Calu3 (cell line): Measurements from ENCODE around the gene PPBP. TPM values are rescaled to one million over a fixed set of nuclear protein-coding genes. Genes with fewer than 3 reads are reported as not detected.
"Not testable (repeated sequence)": the region's sequence is repeated elsewhere in the genome, so short reads cannot be mapped to it uniquely, and the experiment has no call there.

Source experiments
- BruUV-seq: library from RNA; stranded (reverse); fragments of 400-500 nt; replicated peaks from 2 replicates; lab custom pipeline; 2021; lab: Mats Ljungman, UMichigan
- CTCF ChIA-PET: fragments of 300-600 bp; sonication (Branson Sonifier 250); formaldehyde crosslinking; loops from one replicate; lab custom pipeline; 2022; ENCODE audit warnings: antibody characterized with exemption; lab: Charles Lee
- DNase-seq: peaks from one replicate; pipeline ENCODE4 v3.0.0; 2022
- H3K27ac Mint-ChIP-seq: one replicate; pipeline ENCODE4 v1.8.0; 2022; ENCODE audit warnings: mixed read lengths; ENCODE audit not compliant: unreplicated experiment
- H3K27me3 Mint-ChIP-seq: one replicate; pipeline ENCODE4 v1.8.0; 2022; ENCODE audit warnings: mixed read lengths; ENCODE audit not compliant: unreplicated experiment
- H3K36me3 Mint-ChIP-seq: one replicate; pipeline ENCODE4 v1.8.0; 2022; ENCODE audit warnings: mild to moderate bottlenecking, moderate library complexity, mixed read lengths; ENCODE audit not compliant: insufficient read depth, unreplicated experiment
- H3K4me1 Mint-ChIP-seq: one replicate; pipeline ENCODE4 v1.8.0; 2022; ENCODE audit warnings: mild to moderate bottlenecking, low read depth, mixed read lengths; ENCODE audit not compliant: unreplicated experiment
- H3K4me3 Mint-ChIP-seq: one replicate; pipeline ENCODE4 v1.8.0; 2022; ENCODE audit warnings: mild to moderate bottlenecking, low read depth, moderate library complexity, mixed read lengths; ENCODE audit not compliant: unreplicated experiment
- H3K9me3 Mint-ChIP-seq: one replicate; pipeline ENCODE4 v1.8.0; 2022; ENCODE audit warnings: low read depth, mixed read lengths; ENCODE audit not compliant: unreplicated experiment
- CTCF ChIP-seq: fragments of 200-600 bp; IDR thresholded peaks from one replicate; pipeline ENCODE4 v1.8.0; 2022; ENCODE audit warnings: antibody characterized with exemption; ENCODE audit not compliant: unreplicated experiment
- intact Hi-C: fragments of 100-400 bp; cut with micrococcal nuclease; formaldehyde crosslinking; loops from one replicate; pipeline ENCODE4 v1.10.0; 2022; ENCODE audit not compliant: unreplicated experiment
- total RNA-seq: library from RNA; stranded (reverse); gene quantifications from 2 replicates; pipeline ENCODE4 v1.2.3, GENCODE V29; 2022

The PPBP gene
- total RNA-seq, 1 experiment from 2014 or later: not detected

- CTCF ChIA-PET: no interaction called here
- BruUV-seq: no TSS peak
Measured at GRCh38 chr4:73967866-73968265, 20.1 kb downstream of the PPBP start.

GRCh38 chr4:73964862-73965611 lies 23.0 kb downstream of the PPBP start:
- no peak overlapping the region for H3K27ac Mint-ChIP-seq
- peak; percentile 24 for DNase-seq
- CTCF ChIA-PET: no interaction called here
- no peaks in the 10 kb centered on the region for H3K36me3 Mint-ChIP-seq
- peaks cover 7% of the 10 kb centered on the region for H3K9me3 Mint-ChIP-seq
- H3K27me3 Mint-ChIP-seq: no peaks in the 10 kb centered on the region
- intact Hi-C loops: no loop called here
- no peak overlapping the region for H3K4me3 Mint-ChIP-seq
- BruUV-seq: no TSS peak
- no peaks in the 10 kb centered on the region for H3K4me1 Mint-ChIP-seq
- peak; percentile 23 for TF ChIP-seq CTCF

More at GRCh38 chr4:73967866-73968265, 20.1 kb downstream of the PPBP start:
- Mint-ChIP-seq H3K36me3 (no peaks in the 10 kb centered on the region), H3K9me3 (peaks cover 2% of the 10 kb centered on the region), H3K27ac (no peak overlapping the region), H3K4me3 (no peak overlapping the region), H3K4me1 (no peaks in the 10 kb centered on the region), H3K27me3 (no peaks in the 10 kb centered on the region)
- TF ChIP-seq CTCF: no peak
- intact Hi-C loops: no loop called here
- no peak for DNase-seq

GRCh38 chr4:73962724-73963123 lies 25.3 kb downstream of the PPBP start:
- no peak overlapping the region for H3K4me3 Mint-ChIP-seq
- H3K27ac Mint-ChIP-seq: no peak overlapping the region
- no peaks in the 10 kb centered on the region for H3K36me3 Mint-ChIP-seq
- H3K27me3 Mint-ChIP-seq: no peaks in the 10 kb centered on the region
- DNase-seq: no peak
- H3K9me3 Mint-ChIP-seq: peaks cover 7% of the 10 kb centered on the region
- BruUV-seq: no TSS peak
- TF ChIP-seq CTCF: no peak
- intact Hi-C loops: no loop called here
- CTCF ChIA-PET: no interaction called here
- H3K4me1 Mint-ChIP-seq: no peaks in the 10 kb centered on the region

GRCh38 chr4:73959041-73959440 lies 28.9 kb downstream of the PPBP start:
- intact Hi-C loops, H3K4me3 Mint-ChIP-seq, BruUV-seq, H3K36me3 Mint-ChIP-seq, DNase-seq, H3K27me3 Mint-ChIP-seq, CTCF ChIA-PET, H3K27ac Mint-ChIP-seq, H3K9me3 Mint-ChIP-seq, H3K4me1 Mint-ChIP-seq: not testable (repeated sequence)

GRCh38 chr4:73952352-73952751 lies 35.6 kb downstream of the PPBP start:
- no peaks in the 10 kb centered on the region for H3K27me3 Mint-ChIP-seq
- intact Hi-C loops: no loop called here
- H3K27ac Mint-ChIP-seq: no peak overlapping the region
- H3K9me3 Mint-ChIP-seq: no peaks in the 10 kb centered on the region
- no peak overlapping the region for H3K4me3 Mint-ChIP-seq
- H3K4me1 Mint-ChIP-seq: peaks cover 14% of the 10 kb centered on the region
- CTCF ChIA-PET: no interaction called here
- no peak for TF ChIP-seq CTCF
- no peaks in the 10 kb centered on the region for H3K36me3 Mint-ChIP-seq
- DNase-seq: no peak
- no TSS peak for BruUV-seq

- H3K4me1 Mint-ChIP-seq: peaks cover 14% of the 10 kb centered on the region
- DNase-seq, H3K27ac Mint-ChIP-seq, intact Hi-C loops, H3K27me3 Mint-ChIP-seq, BruUV-seq, H3K4me3 Mint-ChIP-seq, H3K9me3 Mint-ChIP-seq, H3K36me3 Mint-ChIP-seq, CTCF ChIA-PET: not testable (repeated sequence)
Measured at GRCh38 chr4:73950376-73950920, 37.5 kb downstream of the PPBP start.
